Measurements from ENCODE around the gene KIF17.

GRCh38 chr1:20700636-20701215 is 17.1 kb downstream of the KIF17 start:
- TF ChIP-seq, protein P1, sequence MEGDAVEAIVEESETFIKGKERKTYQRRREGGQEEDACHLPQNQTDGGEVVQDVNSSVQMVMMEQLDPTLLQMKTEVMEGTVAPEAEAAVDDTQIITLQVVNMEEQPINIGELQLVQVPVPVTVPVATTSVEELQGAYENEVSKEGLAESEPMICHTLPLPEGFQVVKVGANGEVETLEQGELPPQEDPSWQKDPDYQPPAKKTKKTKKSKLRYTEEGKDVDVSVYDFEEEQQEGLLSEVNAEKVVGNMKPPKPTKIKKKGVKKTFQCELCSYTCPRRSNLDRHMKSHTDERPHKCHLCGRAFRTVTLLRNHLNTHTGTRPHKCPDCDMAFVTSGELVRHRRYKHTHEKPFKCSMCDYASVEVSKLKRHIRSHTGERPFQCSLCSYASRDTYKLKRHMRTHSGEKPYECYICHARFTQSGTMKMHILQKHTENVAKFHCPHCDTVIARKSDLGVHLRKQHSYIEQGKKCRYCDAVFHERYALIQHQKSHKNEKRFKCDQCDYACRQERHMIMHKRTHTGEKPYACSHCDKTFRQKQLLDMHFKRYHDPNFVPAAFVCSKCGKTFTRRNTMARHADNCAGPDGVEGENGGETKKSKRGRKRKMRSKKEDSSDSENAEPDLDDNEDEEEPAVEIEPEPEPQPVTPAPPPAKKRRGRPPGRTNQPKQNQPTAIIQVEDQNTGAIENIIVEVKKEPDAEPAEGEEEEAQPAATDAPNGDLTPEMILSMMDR (IDR thresholded peaks at IDR 0.05; ENCODE audit: insufficient read depth, low read depth, low read length), result no peak
- no peak for TF ChIP-seq EZH2 (IDR thresholded peaks at IDR 0.05; ENCODE audit: insufficient read depth, low read length)
